Activated CD8-positive, alpha-beta T cell treated with anti-CD3 and anti-CD28 coated beads, Interleukin-2, amount 10 ng/mL, durations not matched to agents 7 days and 5 days (primary cell): Measurements from ENCODE around the gene TRIM54. TPM values are rescaled to one million over a fixed set of nuclear protein-coding genes. Genes with fewer than 3 reads are reported as not detected.
"Not testable (repeated sequence)": the region's sequence is repeated elsewhere in the genome, so short reads cannot be mapped to it uniquely, and the experiment has no call there.

Source experiments
- ATAC-seq: fragments of 150-1000 bp; cut with Tn5 transposase; one replicate; pipeline ENCODE4 v1.10.0; 2021; ENCODE audit warnings: moderate library complexity
- CTCF ChIA-PET: fragments of 350-600 bp; sonication (Branson Sonifier 250); formaldehyde crosslinking; loops from one replicate; lab custom pipeline; 2021; ENCODE audit warnings: antibody characterized with exemption; lab: Charles Lee
- POLR2A ChIA-PET: fragments of 350-600 bp; sonication (Branson Sonifier 250); formaldehyde crosslinking; loops from one replicate; lab custom pipeline; 2021; ENCODE audit warnings: antibody characterized with exemption; lab: Charles Lee
- DNase-seq: peaks from one replicate; pipeline ENCODE4 v3.0.0-alpha.2; 2020
- H3K27ac Mint-ChIP-seq: one replicate; pipeline ENCODE4 v1.8.0; 2021; ENCODE audit warnings: mild to moderate bottlenecking, mixed read lengths
- H3K27me3 Mint-ChIP-seq: one replicate; pipeline ENCODE4 v1.8.0; 2021; ENCODE audit warnings: low read depth, mixed read lengths
- H3K36me3 Mint-ChIP-seq: one replicate; pipeline ENCODE4 v1.8.0; 2021; ENCODE audit warnings: low read depth, mixed read lengths
- H3K4me1 Mint-ChIP-seq: one replicate; pipeline ENCODE4 v1.8.0; 2021; ENCODE audit warnings: low read depth, mixed read lengths
- H3K4me3 Mint-ChIP-seq: one replicate; pipeline ENCODE4 v1.8.0; 2021; ENCODE audit warnings: mild to moderate bottlenecking, mixed read lengths
- H3K9me3 Mint-ChIP-seq: one replicate; pipeline ENCODE4 v1.8.0; 2022; ENCODE audit warnings: mixed read lengths; ENCODE audit not compliant: insufficient read depth
- total RNA-seq, 2 experiments: library from RNA; stranded (reverse); gene quantifications; one replicate each; pipeline ENCODE4 v1.2.3, GENCODE V29; 2021

The TRIM54 gene
- total RNA-seq, 2 experiments from 2014 or later, result 0.26 to 0.31 TPM

DNA sequence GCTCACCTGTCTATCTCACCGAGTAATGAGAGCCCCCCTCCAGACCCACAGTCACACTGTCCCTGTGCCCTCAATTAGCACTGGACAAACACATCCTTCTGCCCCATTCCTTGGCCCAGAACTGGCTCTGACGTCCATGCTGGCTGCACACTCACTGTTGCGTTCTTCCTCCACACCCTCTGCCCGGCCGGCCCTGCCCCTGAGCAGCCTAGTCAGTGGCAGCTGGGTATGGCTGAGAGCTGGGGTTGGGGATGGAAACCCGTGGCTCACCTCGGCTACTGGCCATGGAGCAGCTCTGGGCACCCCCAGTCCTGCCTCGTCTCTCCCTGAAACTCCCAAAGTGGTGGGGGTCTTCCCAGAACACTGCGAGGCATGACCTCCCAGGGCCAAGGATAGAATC lies 32.5 kb downstream of the TRIM54 start:
- no peaks in the 10 kb centered on the region for H3K4me1 Mint-ChIP-seq
- no peak overlapping the region for H3K27ac Mint-ChIP-seq
- ChIA-PET POLR2A (no interaction called here), CTCF (interaction anchor here (1.4 kb wide), 1 partner anchor 12 kb away, joined by 6 read pairs; no protein-coding TSS in a partner anchor)
- peaks cover 6% of the 10 kb centered on the region for H3K36me3 Mint-ChIP-seq
- no peak overlapping the region for H3K4me3 Mint-ChIP-seq
- H3K27me3 Mint-ChIP-seq, result no peaks in the 10 kb centered on the region
- DNase-seq, result no peak
- no peak for ATAC-seq
- H3K9me3 Mint-ChIP-seq, result no peaks in the 10 kb centered on the region

- no peak overlapping the region for H3K4me3 Mint-ChIP-seq
- no peak for ATAC-seq
- H3K27ac Mint-ChIP-seq, result no peak overlapping the region
- no peak for DNase-seq
- H3K27me3 Mint-ChIP-seq, result no peaks in the 10 kb centered on the region
- CTCF ChIA-PET, result interaction anchor here (1.4 kb wide), 1 partner anchor 12 kb away, joined by 6 read pairs; no protein-coding TSS in a partner anchor
- no peaks in the 10 kb centered on the region for H3K9me3 Mint-ChIP-seq
- H3K4me1 Mint-ChIP-seq, result no peaks in the 10 kb centered on the region
- H3K36me3 Mint-ChIP-seq, result peaks cover 5% of the 10 kb centered on the region
- POLR2A ChIA-PET, result no interaction called here
Observed at GRCh38 chr2:27315122-27315521, 32.9 kb downstream of the TRIM54 start.

GRCh38 chr2:27316655-27317412 lies 34.6 kb downstream of the TRIM54 start:
- Mint-ChIP-seq H3K27me3 (no peaks in the 10 kb centered on the region), H3K27ac (no peak overlapping the region), H3K36me3 (peaks cover 2% of the 10 kb centered on the region), H3K4me1 (peaks cover 6% of the 10 kb centered on the region), H3K9me3 (no peaks in the 10 kb centered on the region), H3K4me3 (no peak overlapping the region)
- DNase-seq (no peak), ATAC-seq (no peak)
- POLR2A ChIA-PET, result no interaction called here
- CTCF ChIA-PET, result interaction anchor here (1.0 to 1.5 kb wide), 2 partner anchors 13 to 53 kb away, joined by 3 read pairs; no protein-coding TSS in a partner anchor

GRCh38 chr2:27319839-27320238 lies 37.6 kb downstream of the TRIM54 start:
- CTCF ChIA-PET, H3K36me3 Mint-ChIP-seq, H3K27me3 Mint-ChIP-seq, ATAC-seq, DNase-seq, H3K9me3 Mint-ChIP-seq, H3K4me3 Mint-ChIP-seq, POLR2A ChIA-PET, H3K27ac Mint-ChIP-seq: not testable (repeated sequence)
- H3K4me1 Mint-ChIP-seq, result peaks cover 22% of the 10 kb centered on the region

GRCh38 chr2:27320958-27321543 lies 38.8 kb downstream of the TRIM54 start:
- no peaks in the 10 kb centered on the region for H3K27me3 Mint-ChIP-seq
- no peak overlapping the region for H3K27ac Mint-ChIP-seq
- no peaks in the 10 kb centered on the region for H3K9me3 Mint-ChIP-seq
- CTCF ChIA-PET, result interaction anchor here (1.2 to 4.2 kb wide), 5 partner anchors 10 to 110 kb away, joined by 3 to 36 read pairs (median 3); partner anchors contain the start of genes EIF2B4 and SNX17
- ATAC-seq (no peak), DNase-seq (no peak)
- peaks cover 22% of the 10 kb centered on the region for H3K4me1 Mint-ChIP-seq
- H3K36me3 Mint-ChIP-seq, result peaks cover 16% of the 10 kb centered on the region
- POLR2A ChIA-PET, result no interaction called here
- H3K4me3 Mint-ChIP-seq, result no peak overlapping the region

- CTCF ChIA-PET, result interaction anchor here (0.8 to 4.2 kb wide), 8 partner anchors 11 to 361 kb away, joined by 3 to 36 read pairs (median 4); partner anchors contain the start of genes EIF2B4, PREB and SNX17
- no peaks in the 10 kb centered on the region for H3K27me3 Mint-ChIP-seq
- POLR2A ChIA-PET, result interaction anchor here (0.7 to 2.4 kb wide), 15 partner anchors 11 to 251 kb away, joined by 3 to 15 read pairs (median 4); partner anchors contain the start of genes EIF2B4, GTF3C2, NRBP1 and OST4
Observed at GRCh38 chr2:27322301-27322765, 40.1 kb downstream of the TRIM54 start.

GRCh38 chr2:27322766-27323595 lies 40.8 kb downstream of the TRIM54 start, which contains the start of gene MPV17:
MPV17 (minus strand) TSS chr2:27323097; CDS start chr2:27322517, 580 bp downstream.
- DNase-seq, result peak; percentile 92
- peak; percentile 96 for ATAC-seq
- Mint-ChIP-seq H3K9me3 (no peaks in the 10 kb centered on the region), H3K4me3 (peak within 1 kb of the TSS; percentile 98), H3K36me3 (peaks cover 31% of the 10 kb centered on the region), H3K27me3 (no peaks in the 10 kb centered on the region), H3K4me1 (peaks cover 22% of the 10 kb centered on the region), H3K27ac (peak within 1 kb of the TSS; percentile 98)
- POLR2A ChIA-PET, result interaction anchor here (0.6 to 2.4 kb wide), 21 partner anchors 10 to 305 kb away, joined by 3 to 15 read pairs (median 4); partner anchors contain the start of genes CCDC121, EIF2B4, GPN1 and GTF3C2
- CTCF ChIA-PET, result interaction anchor here (0.8 to 4.2 kb wide), 9 partner anchors 11 to 360 kb away, joined by 3 to 36 read pairs (median 4); partner anchors contain the start of genes EIF2B4, PREB and SNX17

More at GRCh38 chr2:27322301-27322765, 40.1 kb downstream of the TRIM54 start:
- Mint-ChIP-seq H3K36me3 (peaks cover 27% of the 10 kb centered on the region), H3K4me3 (peak overlapping the region; percentile 98), H3K9me3 (no peaks in the 10 kb centered on the region), H3K27ac (peak overlapping the region; percentile 98), H3K4me1 (peaks cover 22% of the 10 kb centered on the region)
- DNase-seq (peak; percentile 36), ATAC-seq (peak; percentile 47)

DNA sequence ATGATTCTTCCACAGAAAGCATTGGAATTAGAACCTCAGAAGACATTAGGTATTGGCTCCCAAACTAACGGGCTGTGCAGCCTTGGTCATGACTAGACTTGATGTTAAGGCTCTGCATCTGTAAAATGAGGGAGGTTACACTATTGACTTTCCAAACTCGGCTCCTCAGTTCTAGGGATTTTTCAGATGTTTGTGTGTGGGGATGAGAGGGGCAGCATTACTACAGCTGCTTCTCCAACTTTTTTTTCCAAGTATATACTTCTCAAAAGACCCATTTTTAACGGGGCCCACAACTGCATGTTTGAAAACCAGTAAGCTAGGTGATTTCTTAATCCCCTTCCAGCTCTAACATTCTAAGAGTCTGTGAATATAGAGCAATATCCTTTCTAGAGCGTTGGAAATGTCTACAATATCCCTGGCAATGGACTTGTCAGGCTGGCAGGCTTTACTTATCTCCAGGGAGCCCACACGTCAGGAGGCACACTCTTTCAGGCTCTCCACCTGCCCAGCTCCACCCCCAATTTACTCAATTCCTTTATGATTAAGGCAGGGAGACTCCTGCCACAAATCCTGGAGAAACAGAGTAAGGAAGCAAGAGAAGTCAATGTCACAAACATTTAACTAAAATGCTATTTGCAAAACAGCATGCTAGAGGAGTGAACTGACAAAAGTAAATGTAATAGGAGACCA lies 41.5 kb downstream of the TRIM54 start:
- POLR2A ChIA-PET, result interaction anchor here (0.6 to 2.4 kb wide), 12 partner anchors 10 to 305 kb away, joined by 3 to 15 read pairs (median 6); partner anchors contain the start of genes CCDC121, GPN1, GTF3C2 and ZNF513
- DNase-seq (no peak), ATAC-seq (peak; percentile 4)
- CTCF ChIA-PET, result interaction anchor here (1.3 to 4.2 kb wide), 7 partner anchors 10 to 190 kb away, joined by 3 to 36 read pairs (median 5); partner anchors contain the start of genes EIF2B4, PREB and SNX17
- Mint-ChIP-seq H3K27me3 (no peaks in the 10 kb centered on the region), H3K36me3 (peaks cover 38% of the 10 kb centered on the region), H3K9me3 (no peaks in the 10 kb centered on the region), H3K4me3 (peak overlapping the region; percentile 98), H3K4me1 (peaks cover 22% of the 10 kb centered on the region), H3K27ac (peak overlapping the region; percentile 98)

- Mint-ChIP-seq H3K36me3 (peaks cover 45% of the 10 kb centered on the region), H3K27me3 (no peaks in the 10 kb centered on the region), H3K4me1 (peaks cover 22% of the 10 kb centered on the region), H3K9me3 (no peaks in the 10 kb centered on the region), H3K27ac (peak overlapping the region; percentile 4), H3K4me3 (no peak overlapping the region)
- POLR2A ChIA-PET, result interaction anchor here (1.0 to 1.6 kb wide), 2 partner anchors 12 to 20 kb away, joined by 3 to 7 read pairs; no protein-coding TSS in a partner anchor
- CTCF ChIA-PET, result interaction anchor here (1.1 to 4.2 kb wide), 3 partner anchors 11 to 45 kb away, joined by 3 to 36 read pairs (median 13); partner anchors contain the start of genes EIF2B4 and SNX17
- ATAC-seq, result no peak
- DNase-seq, result no peak
Observed at GRCh38 chr2:27324720-27325119, 42.5 kb downstream of the TRIM54 start.

DNA sequence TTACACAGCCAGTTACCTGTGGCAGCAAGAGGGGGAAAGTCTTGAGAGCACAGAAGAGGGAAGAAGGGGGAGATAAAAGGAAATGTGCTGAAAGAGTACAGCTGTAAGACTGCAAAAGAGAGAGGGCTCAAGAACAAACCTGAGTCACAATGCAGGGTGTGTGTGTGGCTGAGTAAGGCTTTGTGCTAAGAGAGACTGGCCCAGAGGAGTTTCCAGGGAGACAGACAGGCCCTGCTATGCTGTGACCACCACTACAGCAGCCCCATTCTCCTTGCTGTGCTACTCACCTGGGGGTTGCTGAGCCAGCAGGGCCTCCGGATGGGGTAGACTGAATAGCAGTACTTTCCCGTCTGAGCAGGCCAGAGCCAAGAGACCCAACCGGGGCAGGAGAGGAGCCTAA lies 53.1 kb downstream of the TRIM54 start:
- Mint-ChIP-seq H3K27me3 (no peaks in the 10 kb centered on the region), H3K27ac (no peak overlapping the region), H3K4me3 (no peak overlapping the region), H3K4me1 (no peaks in the 10 kb centered on the region), H3K36me3 (peaks cover 37% of the 10 kb centered on the region), H3K9me3 (no peaks in the 10 kb centered on the region)
- POLR2A ChIA-PET, result interaction anchor here (0.5 kb wide), 1 partner anchor 43 kb away, joined by 3 read pairs; no protein-coding TSS in a partner anchor
- no peak for DNase-seq
- CTCF ChIA-PET, result no interaction called here
- no peak for ATAC-seq
